K562 (cell line): ENCODE measurements around the gene HUNK. TPM values are rescaled to one million over a fixed set of nuclear protein-coding genes. Genes with fewer than 3 reads are reported as not detected.

Experiments
- ATAC-seq: fragments of 200-7000 bp; cut with Tn5 transposase; 3 replicates; pipeline ENCODE4 v1.9.1; 2020; ENCODE audit warnings: moderate library complexity
- BruUV-seq: library from RNA; stranded (reverse); fragments of 400-500 nt; replicated peaks from 2 replicates; lab custom pipeline; 2021; lab: Mats Ljungman, UMichigan
- CTCF ChIA-PET: fragments of 300-600 bp; formaldehyde crosslinking; extraction: SDS; loops from one replicate; lab custom pipeline; 2021; ENCODE audit warnings: low intra/inter-chr PET ratio; lab: Yijun Ruan, JAX
- POLR2A ChIA-PET: fragments of 300-600, 350-650 bp; sonication (Branson Sonifier 250); formaldehyde crosslinking; extraction: SDS; loops from one replicate; lab custom pipeline; 2021; ENCODE audit warnings: antibody characterized with exemption, inconsistent platforms; lab: Yijun Ruan, JAX
- DNase-seq, 4 experiments: peaks; one replicate each; pipeline versions ENCODE4 v3.0.0 to v3.0.0-alpha.2; 2011 to 2018; ENCODE audit warnings: low spot score in 3 of 4, mixed read lengths in 3 of 4; ENCODE audit errors: extremely low read depth in 1 of 4
- FAIRE-seq: peaks from 2 replicates; lab custom pipeline; 2011; peaks lifted over from hg19 to GRCh38; lab: Jason Lieb, UNC
- H2AFZ ChIP-seq: 2 replicates; pipeline ENCODE4 v1.6.0; 2011; ENCODE audit warnings: low read depth, low read length, control low read depth, inconsistent platforms
- H3K27ac ChIP-seq: fragments of 200-600 bp; 3 replicates; pipeline ENCODE4 v1.8.0; 2011; ENCODE audit warnings: low read depth, mild to moderate bottlenecking, control low read depth, inconsistent platforms, low read length, moderate library complexity, mixed read lengths; ENCODE audit errors: extremely low read depth
- H3K27me3 ChIP-seq, 2 experiments: fragments of 300-600 bp in 1 of 2; 2 replicates in 1 of 2; 3 replicates in 1 of 2; pipeline versions ENCODE4 v1.6.0 to v1.8.0; 2011; ENCODE audit warnings: inconsistent platforms in 2 of 2, low read length in 2 of 2, mild to moderate bottlenecking in 1 of 2, mixed read lengths in 1 of 2, moderate library complexity in 1 of 2; ENCODE audit not compliant: control insufficient read depth in 2 of 2, insufficient read depth in 2 of 2
- H3K36me3 ChIP-seq: fragments of 300-600 bp; 3 replicates; pipeline ENCODE4 v1.8.0; 2011; ENCODE audit warnings: mild to moderate bottlenecking, low read length, inconsistent platforms; ENCODE audit not compliant: control insufficient read depth, insufficient read depth
- H3K4me1 ChIP-seq, 2 experiments: fragments of 200-600 bp in 1 of 2; replicated peaks in 1 of 2; 2 replicates in 1 of 2; 3 replicates in 1 of 2; pipeline versions ENCODE4 v1.5.1 to v1.8.0; 2011; ENCODE audit warnings: inconsistent platforms in 2 of 2, low read length in 2 of 2, mild to moderate bottlenecking in 1 of 2, mixed read lengths in 1 of 2, moderate library complexity in 1 of 2; ENCODE audit not compliant: control insufficient read depth in 2 of 2, insufficient read depth in 2 of 2
- H3K4me2 ChIP-seq: 2 replicates; pipeline ENCODE4 v1.6.1; 2011; ENCODE audit warnings: low read length, control low read depth, inconsistent platforms, mixed read lengths; ENCODE audit not compliant: insufficient read depth
- H3K4me3 ChIP-seq: fragments of 200-600 bp; sonication (generic), shearing (Covaris generic); 2 replicates; pipeline ENCODE4 v1.5.1; 2016; ENCODE audit warnings: control low read depth, inconsistent platforms
- H3K79me2 ChIP-seq: fragments of 200-600 bp; 3 replicates; pipeline ENCODE4 v1.8.0; 2011; ENCODE audit warnings: low read length, inconsistent platforms; ENCODE audit not compliant: control insufficient read depth, insufficient read depth
- H3K9ac ChIP-seq, 2 experiments: 2 replicates each; pipeline versions ENCODE4 v1.6.0 to v1.6.1; 2011; ENCODE audit warnings: low read depth in 2 of 2, low read length in 2 of 2, control low read depth in 1 of 2, inconsistent platforms in 1 of 2, mild to moderate bottlenecking in 1 of 2, mixed read lengths in 1 of 2; ENCODE audit not compliant: insufficient read depth in 1 of 2
- H3K9me1 ChIP-seq: one replicate; pipeline ENCODE4 v1.6.0; 2011; ENCODE audit warnings: inconsistent platforms, mild to moderate bottlenecking, low read length, moderate library complexity; ENCODE audit not compliant: control insufficient read depth, insufficient read depth
- H3K9me3 ChIP-seq: replicated peaks from 2 replicates; pipeline ENCODE4 v1.5.1; 2011; ENCODE audit warnings: low read depth, low read length, inconsistent platforms; ENCODE audit not compliant: control insufficient read depth, insufficient read depth
- H4K20me1 ChIP-seq: replicated peaks from 2 replicates; pipeline ENCODE4 v1.6.1; 2011; ENCODE audit warnings: low read length, inconsistent platforms, mixed read lengths; ENCODE audit not compliant: control insufficient read depth, insufficient read depth
- ATF6 ChIP-seq: sonication (generic); formaldehyde crosslinking; IDR thresholded peaks from 2 replicates; pipeline ENCODE4 v1.4.0; 2020; ENCODE audit warnings: mild to moderate bottlenecking, missing genetic modification reagents
- ILK ChIP-seq: fragments of 450-650 bp; IDR thresholded peaks from 2 replicates; pipeline ENCODE4 v1.6.1; 2016; ENCODE audit warnings: missing genetic modification characterization, low read depth, mild to moderate bottlenecking, missing compliant biosample characterization, moderate library complexity, borderline replicate concordance
- IRF2 ChIP-seq: sonication (generic); formaldehyde crosslinking; IDR thresholded peaks from 2 replicates; pipeline ENCODE4 v1.8.1; 2022; ENCODE audit warnings: mild to moderate bottlenecking, missing genetic modification reagents
- MYNN ChIP-seq, 2 experiments: sonication (generic); formaldehyde crosslinking in 1 of 2; IDR thresholded peaks; 2 replicates each; pipeline versions ENCODE4 v1.5.0 to v1.6.1; 2016 to 2020; ENCODE audit warnings: antibody characterized with exemption in 1 of 2, missing genetic modification reagents in 1 of 2
- TAF7 ChIP-seq: fragments of 450-650 bp; IDR thresholded peaks from 2 replicates; pipeline ENCODE4 v1.6.1; 2016; ENCODE audit warnings: missing genetic modification characterization, missing compliant biosample characterization
- ZNF217 ChIP-seq: sonication (generic); formaldehyde crosslinking; IDR thresholded peaks from 2 replicates; pipeline ENCODE4 v1.8.0; 2022; ENCODE audit warnings: mild to moderate bottlenecking, missing genetic modification reagents
- WGBS: fragments of 100-300 bp; shearing (Covaris generic); methylation state at CpG from one replicate; pipeline ENCODE4 v1.1.6; 2016; ENCODE audit warnings: low coverage, mixed read lengths; ENCODE audit not compliant: insufficient coverage; ENCODE audit errors: missing lambda C conversion rate; 5-methylcytosine and 5-hydroxymethylcytosine counted together
- in situ Hi-C: fragments of 300-500 bp; cut with MboI; formaldehyde crosslinking; loops from 4 replicates; pipeline ENCODE4 v1.15.0; 2018; ENCODE audit warnings: inconsistent platforms, mixed read lengths
- intact Hi-C: fragments of 100-400 bp; cut with micrococcal nuclease; formaldehyde crosslinking; loops from 2 replicates; pipeline ENCODE4 v1.14.2; 2022
- polyA plus RNA-seq, 8 experiments: library from polyadenylated mRNA; depleted of rRNA in 4 of 8; stranded (reverse) in 5 of 8; unstranded in 3 of 8; fragments of >200 nt; fragmentation: Nextera tagmentation in 2 of 8; fragmentation: Illumina TruSeq in 1 of 8; extraction: Ambion mirVana in 2 of 8; extraction: Trizol in 1 of 8; gene quantifications; 2 replicates each; pipeline versions ENCODE4 v1.2.1 to v1.2.3, GENCODE V29; 2011 to 2014; ENCODE audit warnings: inconsistent platforms in 1 of 8, missing spikeins in 1 of 8
- total RNA-seq, 7 experiments: library from RNA; depleted of rRNA in 6 of 7; stranded (reverse); fragments of >200 nt in 6 of 7; fragmentation: Illumina TruSeq in 2 of 7; extraction: Trizol in 2 of 7; gene quantifications; 2 replicates each; pipeline versions ENCODE4 v1.2.1 to v1.2.3, GENCODE V29; 2011 to 2021; ENCODE audit warnings: low replicate concordance in 1 of 7

The HUNK gene
- total and polyA plus RNA-seq, 9 of the 15 experiments (the other 6 are each of a cell fraction or from before 2014, with no cell fraction given) = not detected

GRCh38 chr21:31930001-31930400 lies 57.2 kb downstream of the HUNK start:
- H3K9me3 ChIP-seq = peaks cover 2% of the 10 kb centered on the region; the same call in 1 of the 2 replicates
- CTCF ChIA-PET = no interaction called here
- H3K27ac ChIP-seq = no peak overlapping the region
- no peaks in the 10 kb centered on the region for H3K79me2 ChIP-seq
- FAIRE-seq = no peak
- no peak overlapping the region for H3K4me2 ChIP-seq
- peaks cover 9 to 26% of the 10 kb centered on the region in 2 experiments for H3K27me3 ChIP-seq
- intact Hi-C loops (no loop called here), in situ Hi-C loops (no loop called here)
- no TSS peak for BruUV-seq
- H3K4me1 ChIP-seq = no peaks in the 10 kb centered on the region
- H3K36me3 ChIP-seq = no peaks in the 10 kb centered on the region
- H3K9me1 ChIP-seq = no peaks in the 10 kb centered on the region
- H2AFZ ChIP-seq = no peak overlapping the region
- DNase-seq = no peak
- no peak overlapping the region for H3K9ac ChIP-seq
- TF ChIP-seq MYNN (IDR thresholded peaks at IDR 0.05) = no peak
- no peak for TF ChIP-seq MYNN (CRISPR knock-in tag; IDR thresholded peaks at IDR 0.05)
- TF ChIP-seq ILK (tag) = no peak
- no peak for TF ChIP-seq IRF2 (CRISPR knock-in tag)
- TF ChIP-seq ZNF217 (CRISPR knock-in tag) = no peak
- TF ChIP-seq ATF6 (CRISPR knock-in tag) = no peak
- TF ChIP-seq TAF7 (tag) = no peak
- ATAC-seq = no peak
- POLR2A ChIA-PET = interaction anchor here (0.6 kb wide), 1 partner anchor 27 kb away, joined by 3 read pairs; no protein-coding TSS in a partner anchor
- H3K4me3 ChIP-seq = no peak overlapping the region
- 7% methylated on average over 7 of the region's 7 CpGs for WGBS
- H4K20me1 ChIP-seq = 0 out of 2 replicates have a peak, but pooled peaks cover 2% of the 10 kb centered on the region
